Ovary (tissue), 3 donors: ENCODE results near the gene NEIL3.

Source experiments
- CTCF ChIP-seq, 3 donors: fragments of 450-650 bp in 2 of 3; fragments of 200-600 bp in 1 of 3; IDR thresholded peaks; one replicate each; pipeline versions ENCODE4 v1.5.1 to v1.8.0; 2016 to 2022; ENCODE audit warnings: antibody characterized with exemption in 3 of 3, mild to moderate bottlenecking in 1 of 3
- EP300 ChIP-seq: sonication (generic); formaldehyde crosslinking; IDR thresholded peaks from one replicate; pipeline ENCODE4 v1.6.1; 2017; ENCODE audit warnings: antibody characterized with exemption
- POLR2A ChIP-seq: fragments of 450-650 bp; IDR thresholded peaks from one replicate; pipeline ENCODE4 v1.6.1; 2017; ENCODE audit warnings: antibody characterized with exemption, mild to moderate bottlenecking, moderate library complexity
- donor health status: DM: no; HTN: no; CAD: no.

- TF ChIP-seq POLR2A: no peak
- TF ChIP-seq CTCF (IDR thresholded peaks at IDR 0.05): no peak
- no peak for TF ChIP-seq EP300
Measured at GRCh38 chr4:177384856-177385397, 75.3 kb downstream of the NEIL3 start.
